Measurements from ENCODE around the gene PCBP3. TPM values are rescaled to one million over a fixed set of nuclear protein-coding genes. Genes with fewer than 3 reads are reported as not detected.

Gene PCBP3
- polyA plus RNA-seq, 1 donor (not counting 4 experiments of a cell fraction or from before 2014, with no cell fraction given): 0.25 TPM

GRCh38 chr21:45724994-45725843, 81.7 kb downstream of the PCBP3 start:
- Histone ChIP-seq H3K36me3 (ENCODE audit: control insufficient read depth in 2 of 2, extremely low read depth in 1 of 2, insufficient read depth in 2 of 2, low read length in 2 of 2) (no peaks in the 10 kb centered on the region), H3K4me3 (ENCODE audit: control insufficient read depth in 2 of 3, extremely low read depth in 1 of 3, insufficient read depth in 2 of 3, low read depth in 1 of 3, low read length in 3 of 3) (no peak overlapping the region), H3K27me3 (ENCODE audit: control insufficient read depth, extremely low read depth, insufficient read depth, low read length) (no peaks in the 10 kb centered on the region), H3K9me3 (ENCODE audit: control insufficient read depth, low read depth, low read length) (no peaks in the 10 kb centered on the region), H3K9ac (ENCODE audit: control insufficient read depth, extremely low read depth, insufficient read depth, low read length) (no peak overlapping the region), H3K9me1 (ENCODE audit: control insufficient read depth, extremely low read depth, insufficient read depth, low read length) (no peaks in the 10 kb centered on the region), H3K79me2 (ENCODE audit: control insufficient read depth, insufficient read depth, low read length) (no peaks in the 10 kb centered on the region), H2AFZ (ENCODE audit: control insufficient read depth, low read length) (no peak overlapping the region), H3K27ac (ENCODE audit: control insufficient read depth, insufficient read depth, low read length) (no peak overlapping the region), H3K4me2 (ENCODE audit: control insufficient read depth, extremely low read depth, insufficient read depth, low read depth, low read length) (no peak overlapping the region), H4K20me1 (ENCODE audit: control insufficient read depth, extremely low read depth, insufficient read depth, low read length) (no peaks in the 10 kb centered on the region), H3K4me1 (ENCODE audit: control insufficient read depth, extremely low read depth, insufficient read depth, low read length) (no peaks in the 10 kb centered on the region)
- FAIRE-seq (no peak), DNase-seq (ENCODE audit: low read depth, low spot score) (no peak)
- TF ChIP-seq EZH2 (IDR thresholded peaks at IDR 0.05; ENCODE audit: low read length): no peak
- TF ChIP-seq CTCF (optimal IDR thresholded peaks at IDR 0.05 in 1 of 3, IDR thresholded peaks at IDR 0.05 in 1 of 3, conservative IDR thresholded peaks at IDR 0.05 in 1 of 3; ENCODE audit: extremely low read depth in 1 of 3, insufficient read depth in 2 of 3, low read length in 3 of 3): no peak
- dilution Hi-C loops (cut with MboI; ENCODE audit: extremely low pct_ligation_motif_present, low sequenced_read_pairs): no loop called here

- TF ChIP-seq EZH2 (IDR thresholded peaks at IDR 0.05; ENCODE audit: low read length): no peak
- TF ChIP-seq CTCF (optimal IDR thresholded peaks at IDR 0.05 in 1 of 3, IDR thresholded peaks at IDR 0.05 in 1 of 3, conservative IDR thresholded peaks at IDR 0.05 in 1 of 3; ENCODE audit: extremely low read depth in 1 of 3, insufficient read depth in 2 of 3, low read length in 3 of 3): no peak
- Histone ChIP-seq H3K36me3 (ENCODE audit: control insufficient read depth in 2 of 2, extremely low read depth in 1 of 2, insufficient read depth in 2 of 2, low read length in 2 of 2) (no peaks in the 10 kb centered on the region), H3K4me1 (ENCODE audit: control insufficient read depth, extremely low read depth, insufficient read depth, low read length) (no peaks in the 10 kb centered on the region), H3K79me2 (ENCODE audit: control insufficient read depth, insufficient read depth, low read length) (no peaks in the 10 kb centered on the region), H3K9me1 (ENCODE audit: control insufficient read depth, extremely low read depth, insufficient read depth, low read length) (no peaks in the 10 kb centered on the region), H4K20me1 (ENCODE audit: control insufficient read depth, extremely low read depth, insufficient read depth, low read length) (no peaks in the 10 kb centered on the region), H3K27me3 (ENCODE audit: control insufficient read depth, extremely low read depth, insufficient read depth, low read length) (no peaks in the 10 kb centered on the region), H2AFZ (ENCODE audit: control insufficient read depth, low read length) (no peak overlapping the region), H3K4me3 (ENCODE audit: control insufficient read depth in 2 of 3, extremely low read depth in 1 of 3, insufficient read depth in 2 of 3, low read depth in 1 of 3, low read length in 3 of 3) (no peak overlapping the region), H3K9me3 (ENCODE audit: control insufficient read depth, low read depth, low read length) (no peaks in the 10 kb centered on the region), H3K27ac (ENCODE audit: control insufficient read depth, insufficient read depth, low read length) (no peak overlapping the region), H3K4me2 (ENCODE audit: control insufficient read depth, extremely low read depth, insufficient read depth, low read depth, low read length) (no peak overlapping the region), H3K9ac (ENCODE audit: control insufficient read depth, extremely low read depth, insufficient read depth, low read length) (no peak overlapping the region)
- DNase-seq (ENCODE audit: low read depth, low spot score) (no peak), FAIRE-seq (no peak)
- dilution Hi-C loops (cut with MboI; ENCODE audit: extremely low pct_ligation_motif_present, low sequenced_read_pairs): no loop called here
Observed at GRCh38 chr21:45725844-45726200, 82.3 kb downstream of the PCBP3 start.
